ENCODE results near the gene UCP2. TPM values are rescaled to one million over a fixed set of nuclear protein-coding genes. Genes with fewer than 3 reads are reported as not detected.

Gene UCP2
- total and polyA plus RNA-seq, 2 experiments from 2014 or later: 60.1 to 76.9 TPM

GRCh38 chr11:73965076-73965763 lies 17.4 kb downstream of the UCP2 start:
- H4K20me1 ChIP-seq (replicated peaks; ENCODE audit: insufficient read depth): no peaks in the 10 kb centered on the region
- Mint-ChIP-seq H3K9me3 (no peaks in the 10 kb centered on the region; the same call in 2 of the 3 replicates), H3K36me3 (ENCODE audit: low read depth) (no peaks in the 10 kb centered on the region), H3K4me3 (peak overlapping the region; percentile 74), H3K27me3 (ENCODE audit: insufficient read depth, low read depth, poor library complexity) (peaks cover 16% of the 10 kb centered on the region), H3K27ac (no peak overlapping the region), H3K4me1 (peaks cover 9% of the 10 kb centered on the region)
- H3K79me2 ChIP-seq (replicated peaks; ENCODE audit: insufficient read depth): no peaks in the 10 kb centered on the region
- peak overlapping the region; percentile 75 for H3K4me2 ChIP-seq
- peak overlapping the region; percentile 69; the same call in 1 of the 2 replicates for H2AFZ ChIP-seq
- no peaks in the 10 kb centered on the region for H3K27me3 ChIP-seq (ENCODE audit: insufficient read depth)
- H3K4me3 ChIP-seq: peak overlapping the region; percentile 44
- no peaks in the 10 kb centered on the region for H3K9me2 ChIP-seq (ENCODE audit: insufficient read depth)
- DNase-seq (ENCODE audit: low spot score) (peak; percentile 47), ATAC-seq (peak; percentile 37)
- TF ChIP-seq, protein P1, sequence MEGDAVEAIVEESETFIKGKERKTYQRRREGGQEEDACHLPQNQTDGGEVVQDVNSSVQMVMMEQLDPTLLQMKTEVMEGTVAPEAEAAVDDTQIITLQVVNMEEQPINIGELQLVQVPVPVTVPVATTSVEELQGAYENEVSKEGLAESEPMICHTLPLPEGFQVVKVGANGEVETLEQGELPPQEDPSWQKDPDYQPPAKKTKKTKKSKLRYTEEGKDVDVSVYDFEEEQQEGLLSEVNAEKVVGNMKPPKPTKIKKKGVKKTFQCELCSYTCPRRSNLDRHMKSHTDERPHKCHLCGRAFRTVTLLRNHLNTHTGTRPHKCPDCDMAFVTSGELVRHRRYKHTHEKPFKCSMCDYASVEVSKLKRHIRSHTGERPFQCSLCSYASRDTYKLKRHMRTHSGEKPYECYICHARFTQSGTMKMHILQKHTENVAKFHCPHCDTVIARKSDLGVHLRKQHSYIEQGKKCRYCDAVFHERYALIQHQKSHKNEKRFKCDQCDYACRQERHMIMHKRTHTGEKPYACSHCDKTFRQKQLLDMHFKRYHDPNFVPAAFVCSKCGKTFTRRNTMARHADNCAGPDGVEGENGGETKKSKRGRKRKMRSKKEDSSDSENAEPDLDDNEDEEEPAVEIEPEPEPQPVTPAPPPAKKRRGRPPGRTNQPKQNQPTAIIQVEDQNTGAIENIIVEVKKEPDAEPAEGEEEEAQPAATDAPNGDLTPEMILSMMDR (conservative IDR thresholded peaks at IDR 0.05; ENCODE audit: low read depth in 2 of 2): peak in 1 of 2 experiments; percentile 44; a peak in 2 of 4 replicates
- TF ChIP-seq STAT1 (IDR thresholded peaks at IDR 0.05; ENCODE audit: unreplicated experiment): no peak
- H3K4me1 ChIP-seq (ENCODE audit: insufficient read depth): peaks cover 4% of the 10 kb centered on the region; the same call in 1 of the 2 replicates
- 0 out of 2 replicates have a peak, but pooled peaks cover 3% of the 10 kb centered on the region for H3F3A ChIP-seq (replicated peaks; ENCODE audit: low read depth)
- H3K27ac ChIP-seq (ENCODE audit: low read depth): no peak overlapping the region
- no peaks in the 10 kb centered on the region for H3K36me3 ChIP-seq (ENCODE audit: insufficient read depth)

- DNase-seq (ENCODE audit: low spot score): no peak
- Histone ChIP-seq H3K27ac (ENCODE audit: low read depth) (no peak overlapping the region), H2AFZ (peak overlapping the region; percentile 90; the same call in 1 of the 2 replicates), H3K79me2 (replicated peaks; ENCODE audit: insufficient read depth) (no peaks in the 10 kb centered on the region), H3K9me2 (ENCODE audit: insufficient read depth) (no peaks in the 10 kb centered on the region), H3K4me1 (ENCODE audit: insufficient read depth) (peaks cover 4% of the 10 kb centered on the region; the same call in 1 of the 2 replicates), H3K27me3 (ENCODE audit: insufficient read depth) (no peaks in the 10 kb centered on the region), H3K4me2 (no peak overlapping the region), H3K4me3 (no peak overlapping the region), H3K36me3 (ENCODE audit: insufficient read depth) (no peaks in the 10 kb centered on the region), H3F3A (replicated peaks; ENCODE audit: low read depth) (0 out of 2 replicates have a peak, but pooled peaks cover 3% of the 10 kb centered on the region), H4K20me1 (replicated peaks; ENCODE audit: insufficient read depth) (no peaks in the 10 kb centered on the region)
- Mint-ChIP-seq H3K27ac (no peak overlapping the region), H3K4me1 (peaks cover 9% of the 10 kb centered on the region), H3K27me3 (ENCODE audit: insufficient read depth, low read depth, poor library complexity) (peaks cover 14% of the 10 kb centered on the region), H3K9me3 (no peaks in the 10 kb centered on the region; the same call in 2 of the 3 replicates), H3K36me3 (ENCODE audit: low read depth) (no peaks in the 10 kb centered on the region), H3K4me3 (no peak overlapping the region)
- TF ChIP-seq EZH2 (IDR thresholded peaks at IDR 0.05; ENCODE audit: low read depth, unreplicated experiment) (no peak), STAT1 (IDR thresholded peaks at IDR 0.05; ENCODE audit: unreplicated experiment) (no peak), POLR2AphosphoS5 (IDR thresholded peaks at IDR 0.05; ENCODE audit: low read depth) (no peak), CREB1 (CRISPR knock-in tag; IDR thresholded peaks at IDR 0.05; ENCODE audit: low read depth) (no peak), ZNF331 (CRISPR knock-in tag; IDR thresholded peaks at IDR 0.05; ENCODE audit: low read depth) (no peak), ETS1 (IDR thresholded peaks at IDR 0.05) (no peak)
- TF ChIP-seq, protein P2, sequence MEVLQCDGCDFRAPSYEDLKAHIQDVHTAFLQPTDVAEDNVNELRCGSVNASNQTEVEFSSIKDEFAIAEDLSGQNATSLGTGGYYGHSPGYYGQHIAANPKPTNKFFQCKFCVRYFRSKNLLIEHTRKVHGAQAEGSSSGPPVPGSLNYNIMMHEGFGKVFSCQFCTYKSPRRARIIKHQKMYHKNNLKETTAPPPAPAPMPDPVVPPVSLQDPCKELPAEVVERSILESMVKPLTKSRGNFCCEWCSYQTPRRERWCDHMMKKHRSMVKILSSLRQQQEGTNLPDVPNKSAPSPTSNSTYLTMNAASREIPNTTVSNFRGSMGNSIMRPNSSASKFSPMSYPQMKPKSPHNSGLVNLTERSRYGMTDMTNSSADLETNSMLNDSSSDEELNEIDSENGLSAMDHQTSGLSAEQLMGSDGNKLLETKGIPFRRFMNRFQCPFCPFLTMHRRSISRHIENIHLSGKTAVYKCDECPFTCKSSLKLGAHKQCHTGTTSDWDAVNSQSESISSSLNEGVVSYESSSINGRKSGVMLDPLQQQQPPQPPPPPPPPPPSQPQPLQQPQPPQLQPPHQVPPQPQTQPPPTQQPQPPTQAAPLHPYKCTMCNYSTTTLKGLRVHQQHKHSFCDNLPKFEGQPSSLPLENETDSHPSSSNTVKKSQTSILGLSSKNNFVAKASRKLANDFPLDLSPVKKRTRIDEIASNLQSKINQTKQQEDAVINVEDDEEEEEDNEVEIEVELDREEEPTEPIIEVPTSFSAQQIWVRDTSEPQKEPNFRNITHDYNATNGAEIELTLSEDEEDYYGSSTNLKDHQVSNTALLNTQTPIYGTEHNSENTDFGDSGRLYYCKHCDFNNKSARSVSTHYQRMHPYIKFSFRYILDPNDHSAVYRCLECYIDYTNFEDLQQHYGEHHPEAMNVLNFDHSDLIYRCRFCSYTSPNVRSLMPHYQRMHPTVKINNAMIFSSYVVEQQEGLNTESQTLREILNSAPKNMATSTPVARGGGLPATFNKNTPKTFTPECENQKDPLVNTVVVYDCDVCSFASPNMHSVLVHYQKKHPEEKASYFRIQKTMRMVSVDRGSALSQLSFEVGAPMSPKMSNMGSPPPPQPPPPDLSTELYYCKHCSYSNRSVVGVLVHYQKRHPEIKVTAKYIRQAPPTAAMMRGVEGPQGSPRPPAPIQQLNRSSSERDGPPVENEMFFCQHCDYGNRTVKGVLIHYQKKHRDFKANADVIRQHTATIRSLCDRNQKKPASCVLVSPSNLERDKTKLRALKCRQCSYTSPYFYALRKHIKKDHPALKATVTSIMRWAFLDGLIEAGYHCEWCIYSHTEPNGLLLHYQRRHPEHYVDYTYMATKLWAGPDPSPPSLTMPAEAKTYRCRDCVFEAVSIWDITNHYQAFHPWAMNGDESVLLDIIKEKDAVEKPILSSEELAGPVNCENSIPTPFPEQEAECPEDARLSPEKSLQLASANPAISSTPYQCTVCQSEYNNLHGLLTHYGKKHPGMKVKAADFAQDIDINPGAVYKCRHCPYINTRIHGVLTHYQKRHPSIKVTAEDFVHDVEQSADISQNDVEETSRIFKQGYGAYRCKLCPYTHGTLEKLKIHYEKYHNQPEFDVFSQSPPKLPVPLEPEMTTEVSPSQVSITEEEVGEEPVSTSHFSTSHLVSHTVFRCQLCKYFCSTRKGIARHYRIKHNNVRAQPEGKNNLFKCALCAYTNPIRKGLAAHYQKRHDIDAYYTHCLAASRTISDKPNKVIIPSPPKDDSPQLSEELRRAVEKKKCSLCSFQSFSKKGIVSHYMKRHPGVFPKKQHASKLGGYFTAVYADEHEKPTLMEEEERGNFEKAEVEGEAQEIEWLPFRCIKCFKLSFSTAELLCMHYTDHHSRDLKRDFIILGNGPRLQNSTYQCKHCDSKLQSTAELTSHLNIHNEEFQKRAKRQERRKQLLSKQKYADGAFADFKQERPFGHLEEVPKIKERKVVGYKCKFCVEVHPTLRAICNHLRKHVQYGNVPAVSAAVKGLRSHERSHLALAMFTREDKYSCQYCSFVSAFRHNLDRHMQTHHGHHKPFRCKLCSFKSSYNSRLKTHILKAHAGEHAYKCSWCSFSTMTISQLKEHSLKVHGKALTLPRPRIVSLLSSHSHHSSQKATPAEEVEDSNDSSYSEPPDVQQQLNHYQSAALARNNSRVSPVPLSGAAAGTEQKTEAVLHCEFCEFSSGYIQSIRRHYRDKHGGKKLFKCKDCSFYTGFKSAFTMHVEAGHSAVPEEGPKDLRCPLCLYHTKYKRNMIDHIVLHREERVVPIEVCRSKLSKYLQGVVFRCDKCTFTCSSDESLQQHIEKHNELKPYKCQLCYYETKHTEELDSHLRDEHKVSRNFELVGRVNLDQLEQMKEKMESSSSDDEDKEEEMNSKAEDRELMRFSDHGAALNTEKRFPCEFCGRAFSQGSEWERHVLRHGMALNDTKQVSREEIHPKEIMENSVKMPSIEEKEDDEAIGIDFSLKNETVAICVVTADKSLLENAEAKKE (CRISPR knock-in tag; IDR thresholded peaks at IDR 0.05): no peak
- peak; percentile 32 for ATAC-seq
Measured at GRCh38 chr11:73963861-73964260, 18.8 kb downstream of the UCP2 start.

All from GM23338 (cell line).